Calu3 (cell line): ENCODE data around the gene VARS1. TPM values are rescaled to one million over a fixed set of nuclear protein-coding genes. Genes with fewer than 3 reads are reported as not detected.

Experiments
- BruUV-seq: library from RNA; stranded (reverse); fragments of 400-500 nt; replicated peaks from 2 replicates; lab custom pipeline; 2021; lab: Mats Ljungman, UMichigan
- CTCF ChIA-PET: fragments of 300-600 bp; sonication (Branson Sonifier 250); formaldehyde crosslinking; loops from one replicate; lab custom pipeline; 2022; ENCODE audit warnings: antibody characterized with exemption; lab: Charles Lee
- DNase-seq: peaks from one replicate; pipeline ENCODE4 v3.0.0; 2022
- H3K27ac Mint-ChIP-seq: one replicate; pipeline ENCODE4 v1.8.0; 2022; ENCODE audit warnings: mixed read lengths; ENCODE audit not compliant: unreplicated experiment
- H3K27me3 Mint-ChIP-seq: one replicate; pipeline ENCODE4 v1.8.0; 2022; ENCODE audit warnings: mixed read lengths; ENCODE audit not compliant: unreplicated experiment
- H3K36me3 Mint-ChIP-seq: one replicate; pipeline ENCODE4 v1.8.0; 2022; ENCODE audit warnings: mild to moderate bottlenecking, moderate library complexity, mixed read lengths; ENCODE audit not compliant: insufficient read depth, unreplicated experiment
- H3K4me1 Mint-ChIP-seq: one replicate; pipeline ENCODE4 v1.8.0; 2022; ENCODE audit warnings: mild to moderate bottlenecking, low read depth, mixed read lengths; ENCODE audit not compliant: unreplicated experiment
- H3K4me3 Mint-ChIP-seq: one replicate; pipeline ENCODE4 v1.8.0; 2022; ENCODE audit warnings: mild to moderate bottlenecking, low read depth, moderate library complexity, mixed read lengths; ENCODE audit not compliant: unreplicated experiment
- H3K9me3 Mint-ChIP-seq: one replicate; pipeline ENCODE4 v1.8.0; 2022; ENCODE audit warnings: low read depth, mixed read lengths; ENCODE audit not compliant: unreplicated experiment
- CTCF ChIP-seq: fragments of 200-600 bp; IDR thresholded peaks from one replicate; pipeline ENCODE4 v1.8.0; 2022; ENCODE audit warnings: antibody characterized with exemption; ENCODE audit not compliant: unreplicated experiment
- intact Hi-C: fragments of 100-400 bp; cut with micrococcal nuclease; formaldehyde crosslinking; loops from one replicate; pipeline ENCODE4 v1.10.0; 2022; ENCODE audit not compliant: unreplicated experiment
- total RNA-seq: library from RNA; stranded (reverse); gene quantifications from 2 replicates; pipeline ENCODE4 v1.2.3, GENCODE V29; 2022

VARS1 gene
- total RNA-seq, 1 experiment from 2014 or later, result 316 TPM

- BruUV-seq, result no TSS peak
- intact Hi-C loops, result no loop called here
- CTCF ChIA-PET, result interaction anchor here (0.6 to 1.5 kb wide), 8 partner anchors 9 to 909 kb away, joined by 3 to 9 read pairs (median 4); partner anchors contain the start of genes HSPA1B and MSH5
Measured at GRCh38 chr6:31836047-31836473, 40.5 kb upstream of the VARS1 start.

GRCh38 chr6:31834367-31835250 is 39.1 kb upstream of the VARS1 start:
- no peak for TF ChIP-seq CTCF
- Mint-ChIP-seq H3K27ac (peak overlapping the region; percentile 99), H3K4me1 (peaks cover 39% of the 10 kb centered on the region), H3K9me3 (no peaks in the 10 kb centered on the region), H3K4me3 (peak overlapping the region; percentile 89), H3K27me3 (no peaks in the 10 kb centered on the region), H3K36me3 (peaks cover 100% of the 10 kb centered on the region)
- intact Hi-C loops, result loop anchor here (2.0 to 5.0 kb wide), 2 partner anchors 14 to 42 kb away; no protein-coding TSS in a partner anchor
- CTCF ChIA-PET, result interaction anchor here (0.6 to 1.6 kb wide), 9 partner anchors 13 to 1076 kb away, joined by 3 to 9 read pairs (median 4); partner anchors contain the start of genes HSPA1A, HSPA1L, LSM2 and MSH5
- BruUV-seq, result no TSS peak
- DNase-seq, result peak; percentile 96

More at GRCh38 chr6:31836047-31836473, 40.5 kb upstream of the VARS1 start:
- H3K27me3 Mint-ChIP-seq, result no peaks in the 10 kb centered on the region
- peak overlapping the region; percentile 89 for H3K4me3 Mint-ChIP-seq
- TF ChIP-seq CTCF, result no peak
- peaks cover 39% of the 10 kb centered on the region for H3K4me1 Mint-ChIP-seq
- no peaks in the 10 kb centered on the region for H3K9me3 Mint-ChIP-seq
- peaks cover 100% of the 10 kb centered on the region for H3K36me3 Mint-ChIP-seq
- peak overlapping the region; percentile 99 for H3K27ac Mint-ChIP-seq
- no peak for DNase-seq

- H3K4me3 Mint-ChIP-seq, result peak overlapping the region; percentile 89
- peaks cover 13% of the 10 kb centered on the region for H3K27me3 Mint-ChIP-seq
- no TSS peak for BruUV-seq
- DNase-seq, result no peak
- CTCF ChIA-PET, result interaction anchor here (0.7 to 3.8 kb wide), 10 partner anchors 12 to 62 kb away, joined by 3 to 51 read pairs (median 6); partner anchors contain the start of genes HSPA1A, HSPA1L, LSM2 and NEU1
- H3K9me3 Mint-ChIP-seq, result no peaks in the 10 kb centered on the region
- no peak for TF ChIP-seq CTCF
- H3K4me1 Mint-ChIP-seq, result peaks cover 30% of the 10 kb centered on the region
- H3K36me3 Mint-ChIP-seq, result peaks cover 87% of the 10 kb centered on the region
- intact Hi-C loops, result loop anchor here (2.0 to 5.0 kb wide), 3 partner anchors 39 to 151 kb away; partner anchors contain the start of gene LY6G5C
- peak overlapping the region; percentile 77 for H3K27ac Mint-ChIP-seq
Measured at GRCh38 chr6:31831350-31832215, 36.0 kb upstream of the VARS1 start.
